ENCODE measurements around the gene LCTL. TPM values are rescaled to one million over a fixed set of nuclear protein-coding genes. Genes with fewer than 3 reads are reported as not detected.

LCTL gene
- polyA plus RNA-seq, 4 donors = 0.24 TPM; not detected in 3

- H3K9me3 ChIP-seq (ENCODE audit: control insufficient read depth in 2 of 2, insufficient read depth in 1 of 2, low read depth in 1 of 2, low read length in 1 of 2) = no peaks in the 10 kb centered on the region
- DNase-seq = no peak
- no peak for FAIRE-seq
- H3K27me3 ChIP-seq (ENCODE audit: control insufficient read depth in 3 of 3, insufficient read depth in 3 of 3, low read length in 3 of 3) = no peaks in the 10 kb centered on the region
- no peak overlapping the region for H3K27ac ChIP-seq (ENCODE audit: low read depth in 1 of 3, low read length in 2 of 3)
- H3K4me1 ChIP-seq (ENCODE audit: control insufficient read depth in 3 of 3, insufficient read depth in 2 of 3, low read depth in 1 of 3, low read length in 2 of 3) = no peaks in the 10 kb centered on the region
- no peak overlapping the region for H3K4me3 ChIP-seq (ENCODE audit: low read depth in 1 of 3, low read length in 3 of 3)
- 72 to 78% (median 74%) methylated on average over 10 of the region's 10 CpGs for WGBS, 3 donors
- no peaks in the 10 kb centered on the region for H3K36me3 ChIP-seq (ENCODE audit: control insufficient read depth in 3 of 3, insufficient read depth in 2 of 3, low read depth in 1 of 3, low read length in 3 of 3)
Observed at GRCh38 chr15:66573719-66574595, 8.2 kb upstream of the LCTL start.

DNA sequence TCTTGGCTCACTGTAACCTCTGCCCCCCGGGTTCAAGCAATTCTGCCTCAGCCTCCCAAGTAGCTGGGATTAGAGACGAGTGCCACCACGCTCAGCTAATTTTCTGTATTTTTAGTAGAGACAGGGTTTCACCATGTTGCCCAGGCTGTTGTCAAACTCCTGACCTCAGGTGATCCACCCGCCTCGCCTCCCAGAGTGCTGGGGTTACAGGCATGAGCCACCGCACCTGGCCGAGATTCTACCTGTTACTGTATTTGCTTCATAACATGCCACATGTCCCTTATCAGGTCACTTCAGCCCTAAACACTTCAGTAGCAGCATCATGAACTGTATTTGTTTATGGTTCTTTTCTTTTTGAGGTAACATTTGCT lies 7.5 kb upstream of the LCTL start:
- WGBS, 3 donors = 81 to 90% (median 86%) methylated on average over 7 of the region's 7 CpGs
- no peak overlapping the region for H3K4me3 ChIP-seq (ENCODE audit: low read depth in 1 of 3, low read length in 3 of 3)
- no peak overlapping the region for H3K27ac ChIP-seq (ENCODE audit: low read depth in 1 of 3, low read length in 2 of 3)
- H3K4me1 ChIP-seq (ENCODE audit: control insufficient read depth in 3 of 3, insufficient read depth in 2 of 3, low read depth in 1 of 3, low read length in 2 of 3) = no peaks in the 10 kb centered on the region
- DNase-seq (no peak), FAIRE-seq (no peak)
- H3K9me3 ChIP-seq (ENCODE audit: control insufficient read depth in 2 of 2, insufficient read depth in 1 of 2, low read depth in 1 of 2, low read length in 1 of 2) = no peaks in the 10 kb centered on the region
- H3K27me3 ChIP-seq (ENCODE audit: control insufficient read depth in 3 of 3, insufficient read depth in 3 of 3, low read length in 3 of 3) = no peaks in the 10 kb centered on the region
- H3K36me3 ChIP-seq (ENCODE audit: control insufficient read depth in 3 of 3, insufficient read depth in 2 of 3, low read depth in 1 of 3, low read length in 3 of 3) = no peaks in the 10 kb centered on the region

- Histone ChIP-seq H3K4me1 (ENCODE audit: control insufficient read depth in 3 of 3, insufficient read depth in 2 of 3, low read depth in 1 of 3, low read length in 2 of 3) (no peaks in the 10 kb centered on the region), H3K27me3 (ENCODE audit: control insufficient read depth in 3 of 3, insufficient read depth in 3 of 3, low read length in 3 of 3) (no peaks in the 10 kb centered on the region), H3K36me3 (ENCODE audit: control insufficient read depth in 3 of 3, insufficient read depth in 2 of 3, low read depth in 1 of 3, low read length in 3 of 3) (no peaks in the 10 kb centered on the region), H3K4me3 (ENCODE audit: low read depth in 1 of 3, low read length in 3 of 3) (no peak overlapping the region), H3K9me3 (ENCODE audit: control insufficient read depth in 2 of 2, insufficient read depth in 1 of 2, low read depth in 1 of 2, low read length in 1 of 2) (no peaks in the 10 kb centered on the region), H3K27ac (ENCODE audit: low read depth in 1 of 3, low read length in 2 of 3) (no peak overlapping the region)
- DNase-seq (no peak), FAIRE-seq (no peak)
- WGBS, 3 donors = 83 to 99% (median 84%) methylated on average over 4 of the region's 4 CpGs
Observed at GRCh38 chr15:66572146-66572545, 6.3 kb upstream of the LCTL start.

DNA sequence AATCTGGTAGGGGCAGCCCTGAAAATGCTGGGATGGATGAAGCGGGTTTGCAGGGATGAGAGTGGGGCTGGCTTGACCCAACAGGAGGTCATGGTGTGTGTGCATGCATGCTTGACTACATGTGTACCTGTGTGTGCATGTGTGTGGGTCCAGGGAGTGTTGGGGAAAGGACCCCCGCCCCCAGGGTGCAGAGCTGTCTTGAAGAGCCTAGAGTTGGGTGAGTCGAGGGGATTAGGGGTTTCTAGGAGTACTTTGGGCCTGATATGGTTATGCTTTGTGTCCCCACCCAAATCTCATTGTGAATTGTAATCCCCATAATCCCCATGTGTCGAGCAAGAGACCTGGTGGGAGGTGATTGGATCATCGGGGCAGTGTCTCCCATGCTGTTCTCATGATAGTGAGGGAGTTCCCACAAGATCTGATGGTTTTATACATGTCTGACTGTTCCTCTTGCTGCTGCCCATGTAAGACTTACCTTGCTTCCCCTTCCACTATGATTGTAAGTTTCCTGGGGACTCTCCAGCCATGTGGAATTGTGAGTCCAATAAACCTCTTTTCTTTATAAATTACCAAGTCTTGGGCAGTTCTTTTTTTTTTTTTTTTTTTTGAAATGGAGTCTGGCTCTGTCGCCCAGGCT lies 5.2 kb upstream of the LCTL start:
- H3K9me3 ChIP-seq (ENCODE audit: control insufficient read depth in 2 of 2, insufficient read depth in 1 of 2, low read depth in 1 of 2, low read length in 1 of 2) = no peaks in the 10 kb centered on the region
- FAIRE-seq = no peak
- H3K27ac ChIP-seq (ENCODE audit: low read depth in 1 of 3, low read length in 2 of 3) = no peak overlapping the region
- no peaks in the 10 kb centered on the region for H3K36me3 ChIP-seq (ENCODE audit: control insufficient read depth in 3 of 3, insufficient read depth in 2 of 3, low read depth in 1 of 3, low read length in 3 of 3)
- 77 to 85% (median 78%) methylated on average over 5 to 6 of the region's 6 CpGs for WGBS, 3 donors
- DNase-seq = no peak
- H3K27me3 ChIP-seq (ENCODE audit: control insufficient read depth in 3 of 3, insufficient read depth in 3 of 3, low read length in 3 of 3) = no peaks in the 10 kb centered on the region
- H3K4me1 ChIP-seq (ENCODE audit: control insufficient read depth in 3 of 3, insufficient read depth in 2 of 3, low read depth in 1 of 3, low read length in 2 of 3) = no peaks in the 10 kb centered on the region
- no peak overlapping the region for H3K4me3 ChIP-seq (ENCODE audit: low read depth in 1 of 3, low read length in 3 of 3)

DNA sequence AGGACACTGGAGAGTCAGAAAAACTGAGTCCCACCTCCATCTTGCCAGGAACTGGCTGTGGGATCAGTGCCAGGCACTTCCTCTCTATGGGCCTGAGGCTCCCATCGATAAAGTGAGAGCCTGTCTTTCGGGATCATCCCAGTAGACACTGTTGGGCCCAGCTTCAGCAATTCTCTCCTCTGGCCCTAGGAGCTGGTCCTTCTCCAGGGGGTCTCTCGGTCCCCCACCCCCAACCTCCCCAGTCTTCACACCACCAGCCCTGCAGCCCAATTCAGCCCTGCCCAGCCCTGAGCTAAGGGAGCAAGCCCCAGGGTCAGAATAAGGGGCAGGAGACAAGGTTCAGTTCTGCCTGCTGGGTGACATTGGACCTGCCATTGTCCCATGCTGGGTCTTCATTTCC lies 4.5 kb upstream of the LCTL start:
- Histone ChIP-seq H3K27ac (ENCODE audit: low read depth in 1 of 3, low read length in 2 of 3) (no peak overlapping the region), H3K4me1 (ENCODE audit: control insufficient read depth in 3 of 3, insufficient read depth in 2 of 3, low read depth in 1 of 3, low read length in 2 of 3) (no peaks in the 10 kb centered on the region), H3K36me3 (ENCODE audit: control insufficient read depth in 3 of 3, insufficient read depth in 2 of 3, low read depth in 1 of 3, low read length in 3 of 3) (no peaks in the 10 kb centered on the region), H3K4me3 (ENCODE audit: low read depth in 1 of 3, low read length in 3 of 3) (no peak overlapping the region), H3K27me3 (ENCODE audit: control insufficient read depth in 3 of 3, insufficient read depth in 3 of 3, low read length in 3 of 3) (no peaks in the 10 kb centered on the region), H3K9me3 (ENCODE audit: control insufficient read depth in 2 of 2, insufficient read depth in 1 of 2, low read depth in 1 of 2, low read length in 1 of 2) (no peaks in the 10 kb centered on the region)
- FAIRE-seq (no peak), DNase-seq (no peak)
- 75 to 91% (median 90%) methylated on average over 3 of the region's 3 CpGs for WGBS, 3 donors

GRCh38 chr15:66569461-66570137 lies 3.8 kb upstream of the LCTL start:
- DNase-seq = no peak

DNA sequence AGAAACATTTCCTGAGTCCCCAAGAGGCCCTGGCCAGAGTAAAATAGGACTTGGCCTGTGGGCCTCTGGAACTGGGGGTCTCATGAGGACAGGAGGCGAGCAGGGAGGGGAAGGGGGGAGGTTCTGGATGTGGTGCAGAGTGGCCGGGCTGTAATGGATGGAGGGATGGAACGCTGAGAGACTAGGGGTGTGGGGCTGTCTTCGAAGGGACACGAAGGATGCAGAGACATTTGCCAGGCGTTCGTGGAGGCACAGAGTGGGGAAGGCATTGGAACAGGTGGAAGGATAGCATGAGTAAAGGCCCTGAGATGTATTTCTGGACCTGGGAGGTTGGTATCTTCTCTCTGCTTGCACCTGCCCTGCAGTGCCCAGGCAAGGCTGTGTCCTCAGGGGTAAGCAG lies 2.1 kb upstream of the LCTL start:
- H3K27ac ChIP-seq (ENCODE audit: low read depth in 1 of 3, low read length in 2 of 3) = no peak overlapping the region
- no peak overlapping the region for H3K4me3 ChIP-seq (ENCODE audit: low read depth in 1 of 3, low read length in 3 of 3)
- H3K9me3 ChIP-seq (ENCODE audit: control insufficient read depth in 2 of 2, insufficient read depth in 1 of 2, low read depth in 1 of 2, low read length in 1 of 2) = no peaks in the 10 kb centered on the region
- no peaks in the 10 kb centered on the region for H3K4me1 ChIP-seq (ENCODE audit: control insufficient read depth in 3 of 3, insufficient read depth in 2 of 3, low read depth in 1 of 3, low read length in 2 of 3)
- 87 to 94% (median 88%) methylated on average over 7 of the region's 7 CpGs for WGBS, 3 donors
- H3K36me3 ChIP-seq (ENCODE audit: control insufficient read depth in 3 of 3, insufficient read depth in 2 of 3, low read depth in 1 of 3, low read length in 3 of 3) = no peaks in the 10 kb centered on the region
- no peaks in the 10 kb centered on the region for H3K27me3 ChIP-seq (ENCODE audit: control insufficient read depth in 3 of 3, insufficient read depth in 3 of 3, low read length in 3 of 3)
- DNase-seq = no peak
- FAIRE-seq = no peak

More at GRCh38 chr15:66569461-66570137, 3.8 kb upstream of the LCTL start:
- no peak overlapping the region for H3K27ac ChIP-seq (ENCODE audit: low read depth in 1 of 3, low read length in 2 of 3)
- H3K4me1 ChIP-seq (ENCODE audit: control insufficient read depth in 3 of 3, insufficient read depth in 2 of 3, low read depth in 1 of 3, low read length in 2 of 3) = no peaks in the 10 kb centered on the region
- H3K36me3 ChIP-seq (ENCODE audit: control insufficient read depth in 3 of 3, insufficient read depth in 2 of 3, low read depth in 1 of 3, low read length in 3 of 3) = no peaks in the 10 kb centered on the region
- H3K9me3 ChIP-seq (ENCODE audit: control insufficient read depth in 2 of 2, insufficient read depth in 1 of 2, low read depth in 1 of 2, low read length in 1 of 2) = no peaks in the 10 kb centered on the region
- H3K4me3 ChIP-seq (ENCODE audit: low read depth in 1 of 3, low read length in 3 of 3) = no peak overlapping the region
- no peaks in the 10 kb centered on the region for H3K27me3 ChIP-seq (ENCODE audit: control insufficient read depth in 3 of 3, insufficient read depth in 3 of 3, low read length in 3 of 3)
- no peak for FAIRE-seq
- WGBS, 3 donors = 81 to 88% (median 83%) methylated on average over 8 to 9 of the region's 9 CpGs

DNA sequence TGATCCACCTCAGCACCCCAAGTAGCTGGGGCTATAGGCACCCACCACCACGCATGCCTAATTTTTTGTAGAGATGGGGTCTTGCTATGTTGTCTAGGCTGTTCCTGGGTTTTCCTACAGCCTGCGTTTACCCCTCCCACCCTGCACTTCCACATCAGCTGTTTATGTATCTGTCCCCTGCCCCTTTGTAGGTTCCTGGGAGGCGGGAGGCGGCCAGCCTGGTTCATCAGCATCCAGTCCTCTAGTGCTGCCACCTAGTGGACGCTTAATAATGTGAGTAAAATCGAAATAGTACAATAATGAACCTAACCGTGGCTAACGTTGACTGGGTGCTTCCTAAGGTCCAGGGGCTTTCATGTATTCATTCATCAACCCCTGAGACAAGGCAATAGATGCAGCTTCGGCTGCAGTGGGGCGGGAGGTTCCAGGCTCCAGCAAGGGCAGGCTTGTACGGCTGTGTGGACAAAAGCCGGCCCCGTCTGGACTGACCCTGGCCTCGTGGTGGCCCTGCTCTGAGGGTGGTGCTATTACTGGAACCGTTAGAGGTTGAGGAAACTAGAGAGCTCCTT lies 1.2 kb upstream of the LCTL start:
- DNase-seq (peak; percentile 66 to 73), FAIRE-seq (no peak)
- H3K27me3 ChIP-seq (ENCODE audit: control insufficient read depth in 3 of 3, insufficient read depth in 3 of 3, low read length in 3 of 3) = no peaks in the 10 kb centered on the region
- H3K4me3 ChIP-seq (ENCODE audit: low read depth in 1 of 3, low read length in 3 of 3) = no peak overlapping the region
- no peaks in the 10 kb centered on the region for H3K36me3 ChIP-seq (ENCODE audit: control insufficient read depth in 3 of 3, insufficient read depth in 2 of 3, low read depth in 1 of 3, low read length in 3 of 3)
- H3K9me3 ChIP-seq (ENCODE audit: control insufficient read depth in 2 of 2, insufficient read depth in 1 of 2, low read depth in 1 of 2, low read length in 1 of 2) = no peaks in the 10 kb centered on the region
- H3K27ac ChIP-seq (ENCODE audit: low read depth in 1 of 3, low read length in 2 of 3) = no peak overlapping the region
- 29 to 35% (median 29%) methylated on average over 15 of the region's 15 CpGs for WGBS, 3 donors
- no peaks in the 10 kb centered on the region for H3K4me1 ChIP-seq (ENCODE audit: control insufficient read depth in 3 of 3, insufficient read depth in 2 of 3, low read depth in 1 of 3, low read length in 2 of 3)

Measured in small intestine (tissue), 7 donors.